ENCODE measurements around the gene HSPG2. TPM values are rescaled to one million over a fixed set of nuclear protein-coding genes. Genes with fewer than 3 reads are reported as not detected.

Gene HSPG2
- total RNA-seq, 1 donor from 2014 or later: 263 TPM

DNA sequence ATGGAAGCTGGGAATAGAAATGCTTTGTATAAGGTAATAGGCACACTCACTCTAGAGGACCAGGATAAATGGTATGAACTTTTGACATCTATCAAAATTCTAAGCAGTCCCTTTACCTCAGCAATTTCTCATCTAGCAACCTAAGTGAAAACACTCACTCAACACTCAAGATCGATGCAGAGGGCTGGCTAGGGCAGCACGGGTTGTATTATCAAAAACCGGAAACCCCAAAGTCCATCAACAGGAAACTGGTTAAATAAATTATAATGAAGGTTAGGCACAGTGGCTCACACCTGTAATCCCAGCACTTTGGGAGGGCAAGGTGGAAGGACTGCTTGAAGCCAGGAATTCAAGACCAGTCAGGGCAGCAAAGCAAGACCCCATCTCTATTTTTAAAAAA is 163.5 kb downstream of the HSPG2 start:
- intact Hi-C loops (cut with DNase I): no loop called here
- ATAC-seq (ENCODE audit: poor library complexity): no peak
- DNase-seq: no peak

Other genes with a start within 250 kb of the HSPG2 start
- 41.8 TPM for gene USP48, start 154.2 kb downstream of the HSPG2 start, total RNA-seq
- not detected for gene LDLRAD2, start 125.0 kb downstream of the HSPG2 start, total RNA-seq
- gene CELA3B, start 39.7 kb upstream of the HSPG2 start, total RNA-seq: not detected
- gene CELA3A, start 64.3 kb upstream of the HSPG2 start, total RNA-seq: not detected
- 137 TPM for gene CDC42, start 115.4 kb upstream of the HSPG2 start, total RNA-seq
- gene WNT4, start 205.8 kb upstream of the HSPG2 start, total RNA-seq: not detected